Right cardiac atrium (tissue), 5 donors: ENCODE measurements around the gene P2RY2. TPM values are rescaled to one million over a fixed set of nuclear protein-coding genes. Genes with fewer than 3 reads are reported as not detected.
A peak's percentile ranks its signal among the peaks of the same experiment; 100 is the strongest.

Source experiments
- ATAC-seq, 2 donors: fragments of 200-7000 bp; cut with Tn5 transposase; one replicate each; pipeline versions ENCODE4 v1.8.0 to v1.9.1; 2020; ENCODE audit warnings: moderate library complexity in 2 of 2, mild to moderate bottlenecking in 1 of 2
- DNase-seq, 3 donors: peaks; one replicate each; pipeline ENCODE4 v3.0.0-alpha.2; 2020
- H3K27ac ChIP-seq: one replicate; pipeline ENCODE4 v1.5.1; 2013; ENCODE audit warnings: mild to moderate bottlenecking, low read length, control low read depth, moderate library complexity
- H3K27me3 ChIP-seq: one replicate; pipeline ENCODE4 v1.6.1; 2013; ENCODE audit not compliant: control insufficient read depth, insufficient read depth
- H3K4me1 ChIP-seq: one replicate; pipeline ENCODE4 v1.6.1; 2013; ENCODE audit warnings: low read length; ENCODE audit not compliant: control insufficient read depth, insufficient read depth
- H3K4me3 ChIP-seq: one replicate; pipeline ENCODE4 v1.5.1; 2013; ENCODE audit warnings: low read length, control low read depth
- H3K9me3 ChIP-seq: one replicate; pipeline ENCODE4 v1.6.1; 2013; ENCODE audit warnings: low read length; ENCODE audit not compliant: control insufficient read depth
- WGBS: extraction: QIAGEN DNeasy Blood & Tissue Kit; methylation state at CpG from one replicate; pipeline ENCODE4 v1.1.7; 2013; 5-methylcytosine and 5-hydroxymethylcytosine counted together
- intact Hi-C, 4 donors: fragments of 100-400 bp; cut with DNase I; formaldehyde crosslinking; loops; one replicate each; pipeline versions ENCODE4 v1.11.0 to v1.14.0; 2022 to 2023
- polyA plus RNA-seq: library from polyadenylated mRNA; stranded (reverse); fragments of 200-250 nt; gene quantifications from one replicate; pipeline ENCODE4 v1.2.3, GENCODE V29; 2013
- total RNA-seq, 4 donors: library from RNA; stranded (reverse); fragmentation: NEBNext Ultra II Directional; extraction: Animal tissue kit (Norgen Biotek cat#: 25700); gene quantifications; one replicate each; pipeline ENCODE4 v1.2.1, GENCODE V29; 2021
- donor health status: healthy with polysubstance abuse.
- donor health status: DM: no; HTN: yes; CAD: no.
- donor health status: DM: no; HTN: no; CAD: no.
- donor health status: DM: no; HTN: yes; CAD: no; lungs with severe emphysema.
- donor health status: DM: yes; HTN: yes; CAD: no.

Gene P2RY2
- total and polyA plus RNA-seq, 5 donors = 5.4 to 15.1 (median 9.1) TPM

DNA sequence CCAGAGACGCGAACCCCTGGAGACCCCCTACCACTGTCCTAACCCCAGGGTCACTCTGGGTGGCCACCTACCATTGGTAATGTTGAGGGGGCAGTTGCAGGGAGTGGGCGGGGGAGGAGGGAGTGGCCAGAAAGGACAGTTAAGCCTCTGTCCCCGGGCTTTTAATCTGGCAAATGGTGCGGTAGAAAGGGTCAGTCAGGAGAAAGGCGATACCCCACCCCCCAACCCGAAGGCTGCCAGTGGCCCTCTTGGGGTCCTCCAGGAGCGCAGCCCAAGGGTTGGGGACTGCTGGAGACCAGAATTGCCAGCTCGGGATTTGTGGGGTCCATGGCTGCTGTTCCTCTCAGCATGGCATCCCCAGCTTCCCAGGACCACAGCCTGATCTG is 742 bp downstream of the P2RY2 start:
- 46% methylated on average over 9 of the region's 9 CpGs for WGBS
- peak in 1 of 3 donors; percentile 61 for DNase-seq
- ATAC-seq = peak in 1 of 2 donors; percentile 1
- Histone ChIP-seq H3K27ac (no peak overlapping the region), H3K27me3 (no peaks in the 10 kb centered on the region), H3K4me1 (no peaks in the 10 kb centered on the region), H3K9me3 (no peaks in the 10 kb centered on the region), H3K4me3 (peak overlapping the region; percentile 43)
- intact Hi-C loops = no loop called here

- ATAC-seq = no peak
- Histone ChIP-seq H3K4me3 (no peak overlapping the region), H3K27ac (no peak overlapping the region), H3K9me3 (no peaks in the 10 kb centered on the region), H3K27me3 (no peaks in the 10 kb centered on the region), H3K4me1 (no peaks in the 10 kb centered on the region)
- intact Hi-C loops = no loop called here
- 89% methylated on average over 6 of the region's 6 CpGs for WGBS
- no peak for DNase-seq
Measured at GRCh38 chr11:73219396-73220285, 1.6 kb downstream of the P2RY2 start.

GRCh38 chr11:73221451-73221850 is 3.4 kb downstream of the P2RY2 start:
- ATAC-seq = no peak
- Histone ChIP-seq H3K27ac (no peak overlapping the region), H3K4me3 (no peak overlapping the region), H3K27me3 (no peaks in the 10 kb centered on the region), H3K9me3 (no peaks in the 10 kb centered on the region), H3K4me1 (peaks cover 2% of the 10 kb centered on the region)
- intact Hi-C loops = no loop called here
- no peak for DNase-seq
- WGBS = 88% methylated on average over 4 of the region's 4 CpGs

- Histone ChIP-seq H3K4me1 (peaks cover 2% of the 10 kb centered on the region), H3K4me3 (no peak overlapping the region), H3K27ac (no peak overlapping the region), H3K9me3 (no peaks in the 10 kb centered on the region), H3K27me3 (no peaks in the 10 kb centered on the region)
- intact Hi-C loops = no loop called here
- DNase-seq (no peak), ATAC-seq (no peak)
- WGBS = 91% methylated on average over 5 of the region's 5 CpGs
Measured at GRCh38 chr11:73221996-73222395, 3.9 kb downstream of the P2RY2 start.

- WGBS = 76% methylated on average over 10 of the region's 10 CpGs
- peaks cover 4% of the 10 kb centered on the region for H3K4me1 ChIP-seq
Measured at GRCh38 chr11:73223998-73224730, 6.1 kb downstream of the P2RY2 start.

GRCh38 chr11:73225001-73225686 is 7.1 kb downstream of the P2RY2 start:
- intact Hi-C loops = no loop called here
- 52% methylated on average over 3 of the region's 3 CpGs for WGBS
- no peak overlapping the region for H3K27ac ChIP-seq
- no peak overlapping the region for H3K4me3 ChIP-seq
- H3K27me3 ChIP-seq = no peaks in the 10 kb centered on the region
- DNase-seq (peak in 1 of 3 donors; percentile 34), ATAC-seq (no peak)
- no peaks in the 10 kb centered on the region for H3K9me3 ChIP-seq
- peaks cover 4% of the 10 kb centered on the region for H3K4me1 ChIP-seq

More at GRCh38 chr11:73223998-73224730, 6.1 kb downstream of the P2RY2 start:
- ATAC-seq (no peak), DNase-seq (no peak)
- Histone ChIP-seq H3K27ac (no peak overlapping the region), H3K27me3 (no peaks in the 10 kb centered on the region), H3K9me3 (no peaks in the 10 kb centered on the region), H3K4me3 (no peak overlapping the region)
- intact Hi-C loops = no loop called here

GRCh38 chr11:73225851-73226250 is 7.8 kb downstream of the P2RY2 start:
- Histone ChIP-seq H3K9me3 (no peaks in the 10 kb centered on the region), H3K4me3 (no peak overlapping the region), H3K4me1 (peaks cover 4% of the 10 kb centered on the region), H3K27me3 (no peaks in the 10 kb centered on the region), H3K27ac (no peak overlapping the region)
- ATAC-seq (no peak), DNase-seq (no peak)
- intact Hi-C loops = no loop called here
- WGBS = 94% methylated on average over 7 of the region's 7 CpGs

- Histone ChIP-seq H3K4me1 (peaks cover 4% of the 10 kb centered on the region), H3K4me3 (no peak overlapping the region), H3K27me3 (no peaks in the 10 kb centered on the region), H3K9me3 (no peaks in the 10 kb centered on the region), H3K27ac (no peak overlapping the region)
- no peak for ATAC-seq
- intact Hi-C loops = no loop called here
- peak in 1 of 3 donors; percentile 38 for DNase-seq
- WGBS = 80% methylated on average over 8 of the region's 8 CpGs
Measured at GRCh38 chr11:73226297-73227006, 8.4 kb downstream of the P2RY2 start.

DNA sequence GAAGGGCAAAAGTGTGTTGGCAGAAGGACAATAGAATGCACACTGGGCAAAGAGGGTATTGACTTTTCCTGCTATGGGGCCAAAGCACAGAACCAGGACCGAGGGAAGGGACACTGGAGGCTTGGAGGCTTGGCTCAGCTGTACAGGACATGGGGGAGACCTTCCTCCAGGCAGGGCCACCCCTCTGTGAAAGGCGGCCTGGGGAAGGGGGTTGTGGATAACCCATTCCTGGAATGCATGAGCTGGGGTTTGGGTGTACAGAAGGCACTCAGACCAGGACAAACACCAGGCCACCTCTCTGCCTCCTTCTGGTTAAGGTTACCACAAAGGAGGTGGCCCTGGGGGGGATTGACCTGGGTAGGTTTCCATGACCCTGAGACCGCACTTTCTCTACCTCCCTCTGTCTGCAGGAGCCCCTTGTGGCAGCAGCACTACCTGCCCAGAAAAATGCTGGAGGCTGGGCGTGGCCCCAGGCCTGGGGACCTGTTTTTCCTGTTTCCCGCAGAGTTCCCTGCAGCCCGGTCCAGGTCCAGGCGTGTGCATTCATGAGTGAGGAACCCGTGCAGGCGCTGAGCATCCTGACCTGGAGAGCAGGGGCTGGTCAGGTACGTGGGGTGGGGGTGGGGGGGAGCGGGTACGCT is 9.6 kb downstream of the P2RY2 start:
- intact Hi-C loops = no loop called here
- Histone ChIP-seq H3K27me3 (no peaks in the 10 kb centered on the region), H3K4me3 (no peak overlapping the region), H3K4me1 (peaks cover 4% of the 10 kb centered on the region), H3K27ac (no peak overlapping the region), H3K9me3 (no peaks in the 10 kb centered on the region)
- no peak for ATAC-seq
- peak in 1 of 3 donors; percentile 23 for DNase-seq
- 81% methylated on average over 12 of the region's 12 CpGs for WGBS
